K562 (cell line): ENCODE data around the gene CD48. TPM values are rescaled to one million over a fixed set of nuclear protein-coding genes. Genes with fewer than 3 reads are reported as not detected.

Experiments
- ATAC-seq: fragments of 200-7000 bp; cut with Tn5 transposase; 3 replicates; pipeline ENCODE4 v1.9.1; 2020; ENCODE audit warnings: moderate library complexity
- BruUV-seq: library from RNA; stranded (reverse); fragments of 400-500 nt; replicated peaks from 2 replicates; lab custom pipeline; 2021; lab: Mats Ljungman, UMichigan
- CTCF ChIA-PET: fragments of 300-600 bp; formaldehyde crosslinking; extraction: SDS; loops from one replicate; lab custom pipeline; 2021; ENCODE audit warnings: low intra/inter-chr PET ratio; lab: Yijun Ruan, JAX
- POLR2A ChIA-PET: fragments of 300-600, 350-650 bp; sonication (Branson Sonifier 250); formaldehyde crosslinking; extraction: SDS; loops from one replicate; lab custom pipeline; 2021; ENCODE audit warnings: antibody characterized with exemption, inconsistent platforms; lab: Yijun Ruan, JAX
- DNase-seq, 4 experiments: peaks; one replicate each; pipeline versions ENCODE4 v3.0.0 to v3.0.0-alpha.2; 2011 to 2018; ENCODE audit warnings: low spot score in 3 of 4, mixed read lengths in 3 of 4; ENCODE audit errors: extremely low read depth in 1 of 4
- FAIRE-seq: peaks from 2 replicates; lab custom pipeline; 2011; peaks lifted over from hg19 to GRCh38; lab: Jason Lieb, UNC
- H2AFZ ChIP-seq: 2 replicates; pipeline ENCODE4 v1.6.0; 2011; ENCODE audit warnings: low read depth, low read length, control low read depth, inconsistent platforms
- H3K27ac ChIP-seq: fragments of 200-600 bp; 3 replicates; pipeline ENCODE4 v1.8.0; 2011; ENCODE audit warnings: low read depth, mild to moderate bottlenecking, control low read depth, inconsistent platforms, low read length, moderate library complexity, mixed read lengths; ENCODE audit errors: extremely low read depth
- H3K27me3 ChIP-seq, 2 experiments: fragments of 300-600 bp in 1 of 2; 2 replicates in 1 of 2; 3 replicates in 1 of 2; pipeline versions ENCODE4 v1.6.0 to v1.8.0; 2011; ENCODE audit warnings: inconsistent platforms in 2 of 2, low read length in 2 of 2, mild to moderate bottlenecking in 1 of 2, mixed read lengths in 1 of 2, moderate library complexity in 1 of 2; ENCODE audit not compliant: control insufficient read depth in 2 of 2, insufficient read depth in 2 of 2
- H3K36me3 ChIP-seq: fragments of 300-600 bp; 3 replicates; pipeline ENCODE4 v1.8.0; 2011; ENCODE audit warnings: mild to moderate bottlenecking, low read length, inconsistent platforms; ENCODE audit not compliant: control insufficient read depth, insufficient read depth
- H3K4me1 ChIP-seq, 2 experiments: fragments of 200-600 bp in 1 of 2; replicated peaks in 1 of 2; 2 replicates in 1 of 2; 3 replicates in 1 of 2; pipeline versions ENCODE4 v1.5.1 to v1.8.0; 2011; ENCODE audit warnings: inconsistent platforms in 2 of 2, low read length in 2 of 2, mild to moderate bottlenecking in 1 of 2, mixed read lengths in 1 of 2, moderate library complexity in 1 of 2; ENCODE audit not compliant: control insufficient read depth in 2 of 2, insufficient read depth in 2 of 2
- H3K4me2 ChIP-seq: 2 replicates; pipeline ENCODE4 v1.6.1; 2011; ENCODE audit warnings: low read length, control low read depth, inconsistent platforms, mixed read lengths; ENCODE audit not compliant: insufficient read depth
- H3K4me3 ChIP-seq: fragments of 200-600 bp; sonication (generic), shearing (Covaris generic); 2 replicates; pipeline ENCODE4 v1.5.1; 2016; ENCODE audit warnings: control low read depth, inconsistent platforms
- H3K79me2 ChIP-seq: fragments of 200-600 bp; 3 replicates; pipeline ENCODE4 v1.8.0; 2011; ENCODE audit warnings: low read length, inconsistent platforms; ENCODE audit not compliant: control insufficient read depth, insufficient read depth
- H3K9ac ChIP-seq, 2 experiments: 2 replicates each; pipeline versions ENCODE4 v1.6.0 to v1.6.1; 2011; ENCODE audit warnings: low read depth in 2 of 2, low read length in 2 of 2, control low read depth in 1 of 2, inconsistent platforms in 1 of 2, mild to moderate bottlenecking in 1 of 2, mixed read lengths in 1 of 2; ENCODE audit not compliant: insufficient read depth in 1 of 2
- H3K9me1 ChIP-seq: one replicate; pipeline ENCODE4 v1.6.0; 2011; ENCODE audit warnings: inconsistent platforms, mild to moderate bottlenecking, low read length, moderate library complexity; ENCODE audit not compliant: control insufficient read depth, insufficient read depth
- H3K9me3 ChIP-seq: replicated peaks from 2 replicates; pipeline ENCODE4 v1.5.1; 2011; ENCODE audit warnings: low read depth, low read length, inconsistent platforms; ENCODE audit not compliant: control insufficient read depth, insufficient read depth
- H4K20me1 ChIP-seq: replicated peaks from 2 replicates; pipeline ENCODE4 v1.6.1; 2011; ENCODE audit warnings: low read length, inconsistent platforms, mixed read lengths; ENCODE audit not compliant: control insufficient read depth, insufficient read depth
- MTF1 ChIP-seq: fragments of 250-450 bp; sonication (Bioruptor Pico); IDR thresholded peaks from 2 replicates; pipeline ENCODE4 v1.9.0; 2021; ENCODE audit warnings: moderate library complexity, mild to moderate bottlenecking, inconsistent platforms, borderline replicate concordance
- NFIC ChIP-seq: fragments of 450-650 bp; IDR thresholded peaks from 2 replicates; pipeline ENCODE4 v1.6.1; 2017; ENCODE audit warnings: mild to moderate bottlenecking, inconsistent platforms
- POLR2H ChIP-seq: IDR thresholded peaks from 2 replicates; pipeline ENCODE4 v1.6.1; 2016; ENCODE audit warnings: missing genetic modification characterization, low read depth, mild to moderate bottlenecking, control low read depth, missing compliant biosample characterization, moderate library complexity
- ZBTB8A ChIP-seq: fragments of 450-650 bp; IDR thresholded peaks from 2 replicates; pipeline ENCODE4 v1.6.1; 2018; ENCODE audit warnings: mild to moderate bottlenecking, moderate library complexity; ENCODE audit not compliant: partially characterized antibody
- ZNF311 ChIP-seq: fragments of 250-450 bp; sonication (Bioruptor Pico); IDR thresholded peaks from 2 replicates; pipeline ENCODE4 v1.4.0; 2020; ENCODE audit warnings: mild to moderate bottlenecking, moderate library complexity
- ZNF324 ChIP-seq: fragments of 250-450 bp; sonication (Bioruptor Pico); IDR thresholded peaks from 2 replicates; pipeline ENCODE4 v1.4.0; 2020; ENCODE audit warnings: mild to moderate bottlenecking
- WGBS: fragments of 100-300 bp; shearing (Covaris generic); methylation state at CpG from one replicate; pipeline ENCODE4 v1.1.6; 2016; ENCODE audit warnings: low coverage, mixed read lengths; ENCODE audit not compliant: insufficient coverage; ENCODE audit errors: missing lambda C conversion rate; 5-methylcytosine and 5-hydroxymethylcytosine counted together
- in situ Hi-C: fragments of 300-500 bp; cut with MboI; formaldehyde crosslinking; loops from 4 replicates; pipeline ENCODE4 v1.15.0; 2018; ENCODE audit warnings: inconsistent platforms, mixed read lengths
- intact Hi-C: fragments of 100-400 bp; cut with micrococcal nuclease; formaldehyde crosslinking; loops from 2 replicates; pipeline ENCODE4 v1.14.2; 2022
- polyA plus RNA-seq, 8 experiments: library from polyadenylated mRNA; depleted of rRNA in 4 of 8; stranded (reverse) in 5 of 8; unstranded in 3 of 8; fragments of >200 nt; fragmentation: Nextera tagmentation in 2 of 8; fragmentation: Illumina TruSeq in 1 of 8; extraction: Ambion mirVana in 2 of 8; extraction: Trizol in 1 of 8; gene quantifications; 2 replicates each; pipeline versions ENCODE4 v1.2.1 to v1.2.3, GENCODE V29; 2011 to 2014; ENCODE audit warnings: inconsistent platforms in 1 of 8, missing spikeins in 1 of 8
- total RNA-seq, 7 experiments: library from RNA; depleted of rRNA in 6 of 7; stranded (reverse); fragments of >200 nt in 6 of 7; fragmentation: Illumina TruSeq in 2 of 7; extraction: Trizol in 2 of 7; gene quantifications; 2 replicates each; pipeline versions ENCODE4 v1.2.1 to v1.2.3, GENCODE V29; 2011 to 2021; ENCODE audit warnings: low replicate concordance in 1 of 7
- TF ChIP-seq, protein P1 (sequence below): fragments of 250-450 bp; sonication (Bioruptor Pico); IDR thresholded peaks from 2 replicates; pipeline ENCODE4 v1.4.0; 2020; ENCODE audit warnings: mild to moderate bottlenecking, moderate library complexity, borderline replicate concordance
- TF ChIP-seq, protein P2 (sequence below): sonication (generic); formaldehyde crosslinking; IDR thresholded peaks from 2 replicates; pipeline ENCODE4 v1.8.0; 2023; ENCODE audit warnings: mild to moderate bottlenecking, missing genetic modification reagents
- TF ChIP-seq, protein P3 (sequence below), 2 experiments: fragments of 450-650 bp in 1 of 2; IDR thresholded peaks; 2 replicates each; pipeline ENCODE4 v1.6.1; 2011 to 2017; ENCODE audit warnings: low read depth in 2 of 2, antibody characterized with exemption in 1 of 2, borderline replicate concordance in 1 of 2, low read length in 1 of 2, mild to moderate bottlenecking in 1 of 2, mixed read lengths in 1 of 2; ENCODE audit not compliant: control insufficient read depth in 1 of 2
- TF ChIP-seq, protein P4 (sequence below): fragments of 450-650 bp; IDR thresholded peaks from one replicate; pipeline ENCODE4 v1.6.1; 2018; ENCODE audit warnings: mild to moderate bottlenecking, moderate library complexity; ENCODE audit not compliant: partially characterized antibody

Gene CD48
- total and polyA plus RNA-seq, 9 of the 15 experiments (the other 6 are each of a cell fraction or from before 2014, with no cell fraction given): 0.10 to 0.42 (median 0.29) TPM; not detected in 3

DNA sequence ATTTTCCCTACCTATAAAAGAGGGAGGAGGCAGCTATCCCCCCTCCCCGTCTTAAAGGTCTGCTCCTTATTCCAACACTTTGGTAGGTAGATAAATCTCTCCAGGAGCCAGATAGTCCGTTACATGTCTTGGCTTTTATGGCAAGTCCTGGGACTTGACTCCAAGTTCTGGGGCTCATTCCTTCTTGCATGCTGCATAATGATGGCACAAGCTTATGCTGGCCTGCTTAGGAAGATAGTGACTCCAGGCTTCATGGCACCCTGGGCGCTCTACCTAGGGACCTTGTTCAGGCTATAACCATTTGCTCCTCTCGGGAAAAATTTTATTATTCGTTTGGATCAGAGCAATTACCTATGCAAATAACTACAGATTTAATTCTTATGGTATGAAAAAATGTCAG, 68.5 kb downstream of the CD48 start (continued):
- TF ChIP-seq, protein P1, sequence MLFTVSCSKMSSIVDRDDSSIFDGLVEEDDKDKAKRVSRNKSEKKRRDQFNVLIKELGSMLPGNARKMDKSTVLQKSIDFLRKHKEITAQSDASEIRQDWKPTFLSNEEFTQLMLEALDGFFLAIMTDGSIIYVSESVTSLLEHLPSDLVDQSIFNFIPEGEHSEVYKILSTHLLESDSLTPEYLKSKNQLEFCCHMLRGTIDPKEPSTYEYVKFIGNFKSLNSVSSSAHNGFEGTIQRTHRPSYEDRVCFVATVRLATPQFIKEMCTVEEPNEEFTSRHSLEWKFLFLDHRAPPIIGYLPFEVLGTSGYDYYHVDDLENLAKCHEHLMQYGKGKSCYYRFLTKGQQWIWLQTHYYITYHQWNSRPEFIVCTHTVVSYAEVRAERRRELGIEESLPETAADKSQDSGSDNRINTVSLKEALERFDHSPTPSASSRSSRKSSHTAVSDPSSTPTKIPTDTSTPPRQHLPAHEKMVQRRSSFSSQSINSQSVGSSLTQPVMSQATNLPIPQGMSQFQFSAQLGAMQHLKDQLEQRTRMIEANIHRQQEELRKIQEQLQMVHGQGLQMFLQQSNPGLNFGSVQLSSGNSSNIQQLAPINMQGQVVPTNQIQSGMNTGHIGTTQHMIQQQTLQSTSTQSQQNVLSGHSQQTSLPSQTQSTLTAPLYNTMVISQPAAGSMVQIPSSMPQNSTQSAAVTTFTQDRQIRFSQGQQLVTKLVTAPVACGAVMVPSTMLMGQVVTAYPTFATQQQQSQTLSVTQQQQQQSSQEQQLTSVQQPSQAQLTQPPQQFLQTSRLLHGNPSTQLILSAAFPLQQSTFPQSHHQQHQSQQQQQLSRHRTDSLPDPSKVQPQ (CRISPR knock-in tag): no peak
- TF ChIP-seq, protein P2, sequence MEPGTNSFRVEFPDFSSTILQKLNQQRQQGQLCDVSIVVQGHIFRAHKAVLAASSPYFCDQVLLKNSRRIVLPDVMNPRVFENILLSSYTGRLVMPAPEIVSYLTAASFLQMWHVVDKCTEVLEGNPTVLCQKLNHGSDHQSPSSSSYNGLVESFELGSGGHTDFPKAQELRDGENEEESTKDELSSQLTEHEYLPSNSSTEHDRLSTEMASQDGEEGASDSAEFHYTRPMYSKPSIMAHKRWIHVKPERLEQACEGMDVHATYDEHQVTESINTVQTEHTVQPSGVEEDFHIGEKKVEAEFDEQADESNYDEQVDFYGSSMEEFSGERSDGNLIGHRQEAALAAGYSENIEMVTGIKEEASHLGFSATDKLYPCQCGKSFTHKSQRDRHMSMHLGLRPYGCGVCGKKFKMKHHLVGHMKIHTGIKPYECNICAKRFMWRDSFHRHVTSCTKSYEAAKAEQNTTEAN (CRISPR knock-in tag): no peak
- TF ChIP-seq POLR2H (tag): no peak

DNA sequence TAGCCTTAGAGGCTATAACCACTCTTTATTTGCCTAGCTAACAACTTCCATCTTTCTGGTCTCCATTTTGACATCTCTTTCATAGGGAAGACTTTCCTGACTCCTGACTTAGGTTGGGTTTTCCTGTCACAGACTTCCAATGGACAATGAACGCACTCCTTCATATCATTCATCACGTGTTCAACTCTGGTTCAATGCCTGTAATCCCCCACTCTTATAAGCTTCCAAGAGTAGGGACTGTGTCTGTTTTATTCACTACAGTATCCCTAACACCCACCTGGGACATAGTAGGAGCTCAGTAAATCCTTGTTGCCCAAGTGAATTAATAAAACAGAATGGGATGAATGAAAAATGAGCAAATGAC, 69.4 kb downstream of the CD48 start:
- H3K27me3 ChIP-seq: no peaks in the 10 kb centered on the region
- H4K20me1 ChIP-seq: no peaks in the 10 kb centered on the region
- H3K79me2 ChIP-seq: no peaks in the 10 kb centered on the region
- no peaks in the 10 kb centered on the region for H3K9me1 ChIP-seq
- CTCF ChIA-PET: no interaction called here
- no peaks in the 10 kb centered on the region for H3K9me3 ChIP-seq
- no peak overlapping the region for H3K4me3 ChIP-seq
- ATAC-seq (no peak), FAIRE-seq (no peak), DNase-seq (no peak)
- peaks cover 0 to 14% of the 10 kb centered on the region in 2 experiments; a peak in 4 of 5 replicates for H3K4me1 ChIP-seq
- WGBS: 65% methylated on average over 2 of the region's 2 CpGs
- H3K9ac ChIP-seq: no peak overlapping the region
- no TSS peak for BruUV-seq
- intact Hi-C loops (no loop called here), in situ Hi-C loops (no loop called here)
- no peak overlapping the region for H2AFZ ChIP-seq
- H3K27ac ChIP-seq: no peak overlapping the region
- POLR2A ChIA-PET: interaction anchor here (1.1 kb wide), 1 partner anchor 14 kb away, joined by 4 read pairs; no protein-coding TSS in a partner anchor
- H3K36me3 ChIP-seq: no peaks in the 10 kb centered on the region
- H3K4me2 ChIP-seq: no peak overlapping the region
- TF ChIP-seq, protein P3, sequence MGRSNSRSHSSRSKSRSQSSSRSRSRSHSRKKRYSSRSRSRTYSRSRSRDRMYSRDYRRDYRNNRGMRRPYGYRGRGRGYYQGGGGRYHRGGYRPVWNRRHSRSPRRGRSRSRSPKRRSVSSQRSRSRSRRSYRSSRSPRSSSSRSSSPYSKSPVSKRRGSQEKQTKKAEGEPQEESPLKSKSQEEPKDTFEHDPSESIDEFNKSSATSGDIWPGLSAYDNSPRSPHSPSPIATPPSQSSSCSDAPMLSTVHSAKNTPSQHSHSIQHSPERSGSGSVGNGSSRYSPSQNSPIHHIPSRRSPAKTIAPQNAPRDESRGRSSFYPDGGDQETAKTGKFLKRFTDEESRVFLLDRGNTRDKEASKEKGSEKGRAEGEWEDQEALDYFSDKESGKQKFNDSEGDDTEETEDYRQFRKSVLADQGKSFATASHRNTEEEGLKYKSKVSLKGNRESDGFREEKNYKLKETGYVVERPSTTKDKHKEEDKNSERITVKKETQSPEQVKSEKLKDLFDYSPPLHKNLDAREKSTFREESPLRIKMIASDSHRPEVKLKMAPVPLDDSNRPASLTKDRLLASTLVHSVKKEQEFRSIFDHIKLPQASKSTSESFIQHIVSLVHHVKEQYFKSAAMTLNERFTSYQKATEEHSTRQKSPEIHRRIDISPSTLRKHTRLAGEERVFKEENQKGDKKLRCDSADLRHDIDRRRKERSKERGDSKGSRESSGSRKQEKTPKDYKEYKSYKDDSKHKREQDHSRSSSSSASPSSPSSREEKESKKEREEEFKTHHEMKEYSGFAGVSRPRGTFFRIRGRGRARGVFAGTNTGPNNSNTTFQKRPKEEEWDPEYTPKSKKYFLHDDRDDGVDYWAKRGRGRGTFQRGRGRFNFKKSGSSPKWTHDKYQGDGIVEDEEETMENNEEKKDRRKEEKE (IDR thresholded peaks at IDR 0.05; ENCODE audit: borderline replicate concordance in 1 of 2, control insufficient read depth in 1 of 2, low read depth in 2 of 2, low read length in 1 of 2): no peak
- TF ChIP-seq, protein P2 (CRISPR knock-in tag): no peak
- TF ChIP-seq ZNF311 (CRISPR knock-in tag): no peak
- no peak for TF ChIP-seq NFIC
- no peak for TF ChIP-seq ZBTB8A
- no peak for TF ChIP-seq MTF1 (CRISPR knock-in tag)
- TF ChIP-seq, protein P4, sequence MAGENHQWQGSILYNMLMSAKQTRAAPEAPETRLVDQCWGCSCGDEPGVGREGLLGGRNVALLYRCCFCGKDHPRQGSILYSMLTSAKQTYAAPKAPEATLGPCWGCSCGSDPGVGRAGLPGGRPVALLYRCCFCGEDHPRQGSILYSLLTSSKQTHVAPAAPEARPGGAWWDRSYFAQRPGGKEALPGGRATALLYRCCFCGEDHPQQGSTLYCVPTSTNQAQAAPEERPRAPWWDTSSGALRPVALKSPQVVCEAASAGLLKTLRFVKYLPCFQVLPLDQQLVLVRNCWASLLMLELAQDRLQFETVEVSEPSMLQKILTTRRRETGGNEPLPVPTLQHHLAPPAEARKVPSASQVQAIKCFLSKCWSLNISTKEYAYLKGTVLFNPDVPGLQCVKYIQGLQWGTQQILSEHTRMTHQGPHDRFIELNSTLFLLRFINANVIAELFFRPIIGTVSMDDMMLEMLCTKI: no peak
- no peak for TF ChIP-seq ZNF324
